Measurements from ENCODE around the gene MAGEF1. TPM values are rescaled to one million over a fixed set of nuclear protein-coding genes. Genes with fewer than 3 reads are reported as not detected.

Gene MAGEF1
- total RNA-seq, 1 donor from 2014 or later, result 30.4 TPM

DNA sequence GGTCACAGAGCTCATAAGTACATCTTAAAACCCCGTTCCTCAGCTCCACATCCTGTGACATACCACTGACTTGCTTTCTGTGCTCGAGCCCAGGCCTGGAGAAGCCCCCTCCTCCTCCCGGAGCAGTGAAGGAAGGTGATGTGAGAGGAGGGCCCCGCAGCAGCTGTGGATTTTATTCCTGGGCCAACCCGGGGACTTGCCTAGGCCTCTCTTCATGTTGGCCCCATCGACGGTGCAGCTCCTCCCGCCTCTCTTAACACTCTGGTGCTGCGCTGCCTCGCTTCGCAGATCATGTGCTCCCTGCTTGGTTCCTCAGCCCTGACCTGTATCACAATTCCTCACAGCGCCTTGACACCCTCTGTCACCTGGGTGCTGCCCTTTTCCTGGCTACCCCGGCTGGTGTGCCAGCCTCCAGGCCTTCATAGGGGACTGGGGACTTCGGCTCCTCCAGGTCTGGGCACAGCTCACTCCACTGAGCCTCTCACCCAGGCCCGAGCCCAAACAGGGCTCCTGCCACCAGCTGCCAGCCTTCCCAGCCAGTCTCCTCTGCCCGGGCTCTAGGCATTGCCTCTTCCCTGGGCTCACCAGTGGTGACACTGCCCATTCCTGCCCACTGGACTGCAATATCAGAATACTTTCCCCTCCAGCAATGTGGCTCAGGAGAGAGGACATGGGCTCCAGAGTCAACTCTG is 21.5 kb downstream of the MAGEF1 start:
- DNase-seq (ENCODE audit: low spot score), result no peak

DNA sequence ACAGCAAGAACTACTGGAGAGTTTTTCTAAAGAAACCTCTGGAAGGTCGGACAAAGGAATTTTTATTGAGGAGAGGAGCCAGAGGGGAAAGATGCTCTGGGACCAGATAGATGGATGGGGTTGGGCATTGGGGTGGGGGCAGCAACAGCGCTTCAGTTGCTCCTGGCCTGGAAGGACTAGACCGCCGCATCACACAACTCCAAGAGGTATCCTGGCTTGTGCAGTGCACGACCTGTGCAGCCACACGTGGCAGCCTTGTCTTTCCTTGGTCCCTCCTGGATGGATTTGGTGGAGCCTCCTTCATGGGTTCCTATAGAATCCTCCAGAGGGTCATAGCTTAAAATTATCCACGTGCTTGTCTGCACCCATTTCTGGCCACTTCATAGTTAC is 23.0 kb downstream of the MAGEF1 start:
- DNase-seq (ENCODE audit: low spot score), result no peak

DNA sequence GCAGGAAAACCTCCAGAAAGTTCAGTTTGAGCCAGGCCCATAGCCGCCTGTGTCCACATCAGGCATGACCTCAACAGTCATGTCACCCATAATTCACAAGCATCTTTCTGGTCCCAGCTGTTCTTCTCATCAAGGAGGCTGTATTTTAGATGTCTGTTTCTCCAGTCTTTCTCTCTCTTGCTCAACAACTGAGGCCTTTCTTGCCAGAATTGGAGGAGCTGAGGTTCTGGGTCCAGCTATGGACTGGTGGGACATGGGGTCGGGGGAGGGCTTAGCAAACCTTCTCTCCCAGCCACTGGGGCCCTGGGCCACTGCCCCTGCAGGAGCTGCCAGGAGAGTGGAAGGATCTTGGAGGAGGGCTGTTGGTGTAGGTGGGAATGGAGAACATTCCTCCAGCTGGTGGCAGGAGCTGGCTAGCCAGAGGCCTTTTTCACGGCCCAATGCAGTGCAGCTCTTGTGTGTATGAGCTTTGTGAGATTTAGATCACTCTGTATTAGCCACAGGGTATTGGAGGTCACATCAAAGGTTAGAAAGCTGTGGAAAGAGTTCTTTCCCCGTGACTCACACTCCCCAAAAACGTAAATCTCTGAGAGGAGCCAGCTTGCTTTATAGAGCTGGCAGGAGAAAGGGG is 23.5 kb downstream of the MAGEF1 start:
- no peak for DNase-seq (ENCODE audit: low spot score)

DNA sequence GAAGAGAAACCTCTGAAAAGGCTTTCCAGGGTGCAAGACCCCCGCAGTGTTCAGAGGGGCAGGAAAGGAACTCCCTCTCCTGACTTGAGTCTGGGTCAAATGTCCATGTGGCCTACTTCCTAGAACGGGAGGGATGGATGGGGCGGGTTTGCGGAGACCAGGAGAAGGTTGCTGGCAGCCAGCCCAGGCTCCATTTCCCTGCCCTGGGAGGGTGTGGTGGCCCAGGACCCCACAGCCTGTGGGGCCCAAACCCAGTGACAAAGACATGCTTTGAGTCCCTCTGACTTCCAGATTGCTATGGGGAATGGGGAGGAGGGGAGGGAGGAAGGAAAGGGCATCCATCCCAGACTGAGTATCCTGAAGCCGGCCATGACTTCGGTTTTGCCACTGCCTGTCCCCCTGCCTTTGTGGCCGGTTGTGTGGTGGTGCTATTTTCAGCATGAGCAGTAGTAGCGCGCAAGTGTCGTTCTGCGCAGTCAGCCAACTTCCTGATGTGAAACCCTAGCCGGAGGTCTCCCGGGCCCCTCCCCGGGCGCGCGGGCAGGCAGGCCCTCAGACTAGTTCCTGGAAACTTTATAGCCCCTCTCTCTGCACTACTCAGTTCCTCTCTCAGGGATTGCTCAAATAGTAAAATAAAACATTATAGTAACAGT is 24.4 kb downstream of the MAGEF1 start:
- peak; percentile 56 for DNase-seq (ENCODE audit: low spot score)

DNA sequence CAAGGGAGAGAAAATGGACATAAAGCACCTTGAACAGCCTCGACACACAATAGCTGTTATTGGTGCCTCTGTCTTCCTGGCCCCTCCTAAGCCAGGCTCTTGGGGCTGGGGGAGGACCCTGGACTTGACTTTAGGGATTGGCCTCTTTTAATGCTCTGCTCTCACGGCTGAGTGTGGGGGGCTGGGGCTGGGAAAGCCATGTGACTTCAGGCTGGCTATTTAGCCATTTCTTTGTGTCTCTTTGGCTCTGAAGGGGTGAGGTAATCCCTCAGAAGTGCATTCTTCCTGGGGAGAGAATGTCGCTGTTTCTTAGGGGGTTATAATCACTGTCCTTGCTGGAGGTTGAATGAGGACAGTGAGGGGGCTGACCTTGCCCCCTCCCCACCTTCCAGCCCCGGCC is 26.2 kb downstream of the MAGEF1 start:
- no peak for DNase-seq (ENCODE audit: low spot score)

DNA sequence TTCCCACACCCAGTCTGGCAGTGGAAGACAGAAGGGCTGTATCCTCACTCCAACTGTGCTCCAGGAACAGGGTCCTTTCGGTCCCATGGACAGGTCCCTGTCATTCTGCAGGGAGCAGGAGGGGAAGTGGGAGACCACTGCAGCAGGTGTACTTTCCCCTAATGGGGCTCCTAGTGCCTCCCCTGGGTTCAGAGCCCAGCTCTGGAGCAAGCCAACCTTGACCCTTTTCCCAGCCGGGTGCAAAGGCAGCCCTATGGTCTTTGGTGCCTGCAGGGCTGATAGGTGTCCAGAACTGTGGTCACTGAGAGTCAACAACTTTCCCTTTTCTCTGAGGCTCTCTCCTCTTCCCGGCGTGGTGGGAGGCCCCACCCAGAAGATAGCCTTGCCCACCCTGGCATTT is 26.8 kb downstream of the MAGEF1 start:
- no peak for DNase-seq (ENCODE audit: low spot score)

DNA sequence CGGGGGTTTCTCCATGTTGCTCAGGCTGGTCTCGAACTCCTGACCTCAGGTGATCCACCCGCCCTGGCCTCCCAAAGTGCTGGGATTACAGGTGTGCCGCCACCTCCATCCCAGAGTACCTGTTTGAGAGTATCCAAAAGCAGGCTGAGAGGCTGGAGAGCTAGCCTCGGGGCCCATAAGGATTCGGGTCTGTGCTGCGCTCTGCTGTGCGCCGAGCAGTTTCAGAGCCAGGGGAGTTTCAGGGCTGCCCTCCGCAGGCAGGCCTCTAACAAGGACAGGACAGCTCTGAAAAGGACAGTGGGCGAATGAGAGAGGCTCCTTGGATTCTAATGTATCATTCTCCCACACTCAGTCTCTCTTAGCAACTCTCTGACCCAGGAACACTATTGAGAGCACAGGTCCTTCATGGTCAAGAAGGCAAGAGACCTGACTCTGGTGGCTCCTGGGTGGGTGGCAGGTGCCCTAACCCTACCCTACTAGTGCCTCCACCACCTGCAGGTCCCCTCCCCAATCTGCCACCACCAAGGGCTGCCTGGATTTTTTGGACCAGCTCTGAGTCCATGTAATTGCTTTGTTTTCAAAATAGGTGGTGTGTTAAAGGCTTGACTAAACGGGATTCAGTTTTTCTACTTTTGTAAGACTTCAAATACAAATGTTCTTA is 27.8 kb downstream of the MAGEF1 start:
- DNase-seq (ENCODE audit: low spot score), result no peak

DNA sequence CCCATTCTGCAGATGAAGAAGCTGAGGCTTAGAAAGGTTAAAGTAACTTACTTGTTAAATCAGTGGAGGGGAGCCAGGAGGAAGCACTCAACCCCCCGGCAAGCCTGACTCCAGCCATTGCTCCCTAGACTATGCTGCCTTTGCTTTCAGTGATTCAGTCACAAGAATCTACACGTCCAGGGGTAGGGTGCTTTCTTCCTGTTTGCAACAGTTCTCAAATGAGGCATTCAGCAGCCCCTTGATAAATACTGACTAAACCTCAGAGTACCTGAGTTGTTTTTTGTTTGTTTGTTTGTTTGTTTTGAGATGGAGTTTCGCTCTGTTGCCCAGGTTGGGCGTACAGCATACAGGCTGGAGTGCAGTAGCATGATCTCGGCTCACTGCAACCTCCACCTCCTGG is 28.6 kb downstream of the MAGEF1 start:
- no peak for DNase-seq (ENCODE audit: low spot score)

DNA sequence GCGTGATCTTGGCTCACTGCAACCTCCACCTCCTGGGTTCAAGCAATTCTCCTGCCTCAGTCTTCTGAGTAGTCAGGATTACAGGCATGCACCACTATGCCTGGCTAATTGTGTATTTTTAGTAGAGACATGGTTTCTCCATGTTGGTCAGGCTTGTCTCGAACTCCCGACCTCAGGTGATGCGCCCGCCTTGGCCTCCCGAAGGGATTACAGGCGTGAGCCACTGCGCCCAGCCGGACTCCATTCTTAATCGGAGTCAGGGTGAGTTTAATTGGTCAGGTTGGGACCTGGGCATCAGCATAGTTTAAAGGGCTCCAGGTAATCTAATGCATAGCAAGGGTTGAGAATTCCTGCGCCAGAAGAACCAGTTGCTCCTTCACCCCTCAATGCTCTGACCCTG is 29.2 kb downstream of the MAGEF1 start:
- DNase-seq (ENCODE audit: low spot score), result no peak

DNA sequence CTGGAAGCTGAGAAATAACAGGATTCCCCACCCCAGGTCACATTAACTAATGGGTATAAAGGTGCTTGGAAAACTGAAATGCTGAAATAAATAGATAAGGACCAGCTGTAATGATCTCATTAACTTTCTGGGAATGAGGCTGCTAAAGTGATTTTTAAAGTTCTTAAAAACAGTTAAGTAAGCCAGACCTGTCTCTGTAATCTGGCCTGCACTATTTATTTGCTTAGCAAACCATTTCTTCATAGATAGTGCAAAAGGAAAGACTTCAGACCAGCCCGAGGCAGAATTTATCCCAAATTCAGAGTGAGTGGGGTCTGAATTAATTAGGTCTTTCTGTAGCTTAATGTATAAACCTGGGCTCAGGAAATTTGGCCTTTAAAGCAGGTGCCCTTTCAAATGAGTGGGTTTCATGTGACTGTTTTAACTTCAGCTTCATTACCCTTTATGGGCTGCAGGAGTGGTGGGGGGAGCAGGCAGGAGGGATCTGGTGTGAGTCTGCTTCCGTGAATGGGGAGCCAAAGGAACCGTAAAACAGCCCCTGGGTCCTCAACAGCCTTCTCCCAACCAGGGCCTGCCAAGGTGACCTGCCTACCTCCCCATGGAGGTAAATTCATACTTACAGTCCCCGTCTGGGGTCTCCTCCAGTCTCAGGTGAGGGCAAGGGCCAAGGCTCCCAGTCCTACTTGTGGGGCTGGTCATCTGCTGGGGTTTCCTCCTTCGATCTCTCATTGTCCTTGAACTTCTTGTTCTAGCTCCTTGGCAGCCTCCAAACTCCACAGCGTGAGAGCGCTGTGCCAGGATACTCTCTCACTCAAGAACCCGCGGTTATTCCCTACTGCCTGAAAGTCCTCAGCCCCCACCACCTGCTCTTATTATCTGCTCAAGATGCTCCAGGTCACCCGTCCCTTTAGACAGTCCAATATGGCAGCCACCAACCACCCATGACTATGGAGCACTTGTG is 31.2 kb downstream of the MAGEF1 start:
- DNase-seq (ENCODE audit: low spot score), result no peak

DNA sequence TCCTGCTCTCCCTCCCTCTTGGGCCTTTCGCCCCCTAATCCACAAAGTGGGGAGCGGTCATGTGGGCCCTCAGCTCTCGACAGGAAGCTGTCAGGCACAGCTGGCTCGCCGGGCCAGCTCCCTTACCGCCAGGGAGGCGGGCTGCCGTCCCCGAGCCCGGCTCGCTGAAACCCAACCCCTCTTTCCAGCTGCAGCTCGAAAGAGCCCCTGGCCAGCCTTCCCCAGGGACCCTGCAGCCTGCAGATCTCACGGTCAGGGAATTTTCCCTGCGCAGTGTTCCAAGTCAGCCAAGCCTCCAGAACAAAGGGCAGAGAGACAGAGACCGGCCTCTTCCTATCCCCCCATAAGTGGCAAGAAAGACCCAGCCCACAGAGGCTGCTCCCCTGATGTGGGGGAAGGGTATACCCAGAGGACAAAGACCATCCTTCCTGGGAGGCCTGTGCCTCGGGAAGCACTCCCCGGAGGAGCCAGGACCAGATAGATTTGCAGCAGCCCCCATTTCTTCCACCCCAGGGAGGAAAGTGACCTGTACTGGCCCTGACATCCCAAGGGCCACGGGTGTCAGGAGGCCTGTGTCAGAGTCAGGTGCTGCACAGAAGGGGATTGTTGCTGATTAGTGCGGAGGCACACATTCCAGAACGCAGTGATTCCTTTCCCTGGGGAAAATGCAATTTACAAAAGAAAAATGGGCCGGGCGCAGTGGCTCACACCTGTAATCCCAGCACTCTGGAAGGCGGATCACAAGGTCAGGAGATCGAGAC is 32.6 kb downstream of the MAGEF1 start:
- no peak for DNase-seq (ENCODE audit: low spot score)

DNA sequence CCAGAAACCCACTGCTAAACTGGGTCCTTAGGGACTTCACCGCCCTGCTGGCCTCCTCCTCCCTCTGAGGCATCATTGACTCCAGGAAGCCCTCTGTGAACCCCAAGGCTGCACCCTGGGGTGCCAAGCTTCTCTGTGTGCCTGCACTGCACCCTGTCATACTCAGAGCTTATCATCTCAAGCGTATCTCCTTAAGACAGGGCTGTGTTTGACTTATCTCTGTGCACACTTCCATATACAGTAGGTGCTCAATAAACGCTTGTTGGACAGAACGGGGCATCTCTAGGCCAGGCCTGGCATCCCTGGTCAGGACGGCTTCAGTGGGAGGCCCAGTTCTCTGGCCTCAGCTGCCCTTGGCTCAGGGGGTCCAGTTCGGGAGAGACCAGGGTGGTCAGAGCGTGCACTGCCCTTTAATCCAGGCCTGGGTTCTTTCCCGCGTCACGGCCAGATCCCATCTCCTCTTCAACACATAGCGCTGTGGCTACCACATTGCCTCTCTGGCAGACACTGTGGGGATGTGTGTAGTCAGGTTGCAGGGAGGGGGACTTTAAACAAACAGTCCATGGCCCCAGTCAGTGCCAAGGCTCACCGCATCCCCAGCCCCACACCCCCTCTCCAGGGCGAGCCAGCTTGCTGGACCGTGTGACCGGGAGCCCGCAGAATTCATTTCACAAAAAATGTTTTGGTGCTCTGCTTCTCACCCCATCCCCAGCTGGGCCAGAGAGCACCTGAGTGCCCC is 33.4 kb downstream of the MAGEF1 start:
- DNase-seq (ENCODE audit: low spot score), result no peak

DNA sequence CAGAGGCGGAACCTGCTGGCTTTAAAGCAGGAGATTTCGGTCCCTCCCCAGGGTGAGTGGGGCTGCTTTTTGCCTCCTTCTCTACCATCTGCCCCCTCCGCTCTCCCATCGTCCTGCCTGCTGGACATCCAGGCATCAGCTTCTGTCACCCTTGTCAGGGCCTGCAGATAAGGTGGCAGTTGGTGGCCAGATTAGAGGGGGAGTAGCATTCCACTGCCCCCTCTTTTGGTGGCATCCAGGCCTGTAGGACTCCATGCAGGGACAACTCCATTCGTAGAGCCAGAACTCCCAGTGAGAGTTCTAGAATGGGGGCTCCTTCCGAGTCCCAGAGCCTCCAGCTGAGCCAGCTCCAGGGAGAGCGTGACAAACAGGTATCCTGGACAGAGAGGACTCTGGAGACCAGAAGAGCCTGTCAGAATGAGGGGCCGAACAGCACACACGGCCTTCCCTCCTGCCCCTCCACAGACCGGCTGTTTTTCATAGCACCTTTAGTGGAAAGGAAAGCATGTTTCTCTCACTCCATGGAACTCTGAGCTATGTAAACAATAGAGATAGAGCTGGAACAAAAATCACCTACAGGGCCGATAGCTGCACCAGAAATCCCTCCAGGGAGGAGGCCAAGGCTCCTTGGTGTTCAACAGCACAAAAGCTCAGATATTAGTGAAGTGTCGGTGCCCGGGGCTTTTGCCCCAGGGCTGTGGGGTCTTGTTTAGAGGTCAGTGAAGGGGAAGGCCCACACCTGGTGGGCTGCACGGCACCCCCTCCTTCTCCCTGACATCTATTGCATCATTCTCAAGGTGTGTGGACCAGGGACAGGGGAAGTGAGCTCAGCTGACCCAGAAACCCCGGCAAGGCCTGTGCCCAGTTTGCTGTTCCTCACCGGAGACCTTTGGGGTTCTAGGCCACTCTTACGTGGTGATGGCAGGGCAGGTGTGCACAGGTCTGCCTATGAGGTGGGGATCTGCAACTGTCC is 34.2 kb downstream of the MAGEF1 start:
- DNase-seq (ENCODE audit: low spot score), result no peak

DNA sequence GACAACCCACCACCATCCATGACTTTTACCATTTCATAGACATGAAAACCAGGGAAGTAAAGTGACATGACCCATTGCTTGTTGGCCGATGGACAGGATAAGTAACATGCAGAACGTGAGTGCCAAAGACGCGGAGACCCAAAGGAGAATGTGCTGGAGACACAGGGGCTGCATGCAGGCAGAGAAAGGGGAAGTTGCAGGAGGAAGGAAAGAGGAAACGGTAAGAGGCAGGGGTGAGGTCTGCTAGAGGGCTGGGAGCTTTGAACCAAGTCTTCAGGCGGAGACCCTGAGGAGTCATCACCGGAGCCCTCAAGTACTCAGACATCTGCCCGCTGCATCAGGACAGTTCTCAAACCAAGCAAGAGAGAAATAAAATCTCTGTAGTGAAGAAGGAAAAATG is 34.9 kb downstream of the MAGEF1 start:
- DNase-seq (ENCODE audit: low spot score), result no peak

DNA sequence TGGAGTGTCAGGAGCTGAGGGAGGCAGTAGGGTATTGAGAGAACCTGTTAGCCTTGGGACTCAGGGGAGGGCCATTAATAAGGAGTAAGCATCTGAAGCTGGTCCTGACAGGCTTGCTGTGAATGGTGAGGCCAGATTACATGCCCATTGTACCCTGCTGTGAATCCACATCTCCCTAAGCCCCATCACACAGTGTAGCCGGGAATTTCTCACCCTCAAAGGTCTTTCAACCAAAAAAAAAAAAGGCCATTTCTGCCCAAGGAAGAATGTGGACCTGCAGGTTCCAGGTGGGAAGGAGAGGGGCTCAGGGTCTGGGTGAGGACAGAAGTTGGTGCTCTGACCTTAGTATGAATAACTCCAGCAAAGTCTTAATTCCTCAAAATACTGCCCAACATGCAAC is 37.2 kb downstream of the MAGEF1 start:
- no peak for DNase-seq (ENCODE audit: low spot score)

DNA sequence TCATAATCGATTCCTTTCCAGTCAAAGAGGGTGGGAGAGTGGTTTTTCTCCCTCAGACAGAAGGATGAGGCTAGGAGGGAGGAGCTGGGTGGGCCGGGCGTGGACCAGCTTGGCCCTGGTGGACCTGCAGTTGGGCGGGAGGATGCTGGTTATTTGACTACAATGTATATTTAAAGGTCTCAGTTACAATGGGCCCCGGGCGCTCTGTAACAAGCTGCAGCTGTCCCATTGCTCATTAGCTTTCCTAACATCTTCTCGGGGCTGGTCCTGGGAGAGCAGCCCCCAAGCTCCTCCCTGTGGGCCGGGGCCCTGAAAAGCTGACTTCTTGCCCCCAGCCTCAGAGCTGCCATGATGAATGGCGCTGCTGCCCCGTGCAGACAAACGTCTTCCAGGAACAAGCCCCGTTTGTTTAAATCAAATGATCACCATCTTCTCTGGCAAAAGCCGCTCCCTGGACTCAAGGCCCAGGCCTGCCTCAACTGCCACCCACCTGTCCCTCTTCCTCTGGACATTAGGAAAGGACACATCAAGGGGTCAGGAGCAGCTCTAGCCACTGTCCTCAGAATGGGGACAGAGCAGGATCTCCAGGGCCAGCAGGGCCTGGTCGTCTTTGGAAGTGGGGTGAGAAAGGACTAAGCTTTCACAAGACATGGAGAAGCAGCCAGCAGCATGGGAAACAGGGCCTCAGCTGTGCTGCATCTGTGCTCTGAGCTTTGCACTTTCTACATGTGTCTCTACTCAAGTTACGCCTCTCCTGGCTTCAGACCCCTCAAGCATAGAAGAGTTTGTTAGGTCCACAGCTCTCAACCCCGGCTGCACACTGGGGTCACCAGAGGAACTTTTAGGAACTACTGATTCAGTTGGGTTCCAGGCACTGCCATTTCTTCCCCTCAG is 38.6 kb downstream of the MAGEF1 start:
- DNase-seq (ENCODE audit: low spot score), result no peak

DNA sequence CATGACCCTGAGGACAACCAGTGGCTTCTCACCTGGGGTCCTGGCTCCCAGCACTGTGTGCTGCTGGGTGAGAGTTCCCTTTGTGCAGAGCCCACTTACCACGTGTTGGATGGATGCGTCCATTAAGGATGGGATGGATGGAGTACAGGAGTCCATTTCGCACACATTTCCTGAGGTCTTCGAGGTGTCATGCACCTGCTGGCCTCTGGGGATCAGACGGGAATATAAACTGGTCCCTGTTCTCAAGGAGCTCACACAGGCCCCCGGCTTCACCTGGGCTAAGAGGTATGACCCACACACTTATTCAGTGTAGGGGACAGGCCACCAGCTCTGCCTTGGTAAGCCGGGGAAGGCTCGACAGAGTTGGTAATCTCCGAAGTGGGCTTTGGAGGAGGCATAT is 39.5 kb downstream of the MAGEF1 start:
- DNase-seq (ENCODE audit: low spot score), result no peak

DNA sequence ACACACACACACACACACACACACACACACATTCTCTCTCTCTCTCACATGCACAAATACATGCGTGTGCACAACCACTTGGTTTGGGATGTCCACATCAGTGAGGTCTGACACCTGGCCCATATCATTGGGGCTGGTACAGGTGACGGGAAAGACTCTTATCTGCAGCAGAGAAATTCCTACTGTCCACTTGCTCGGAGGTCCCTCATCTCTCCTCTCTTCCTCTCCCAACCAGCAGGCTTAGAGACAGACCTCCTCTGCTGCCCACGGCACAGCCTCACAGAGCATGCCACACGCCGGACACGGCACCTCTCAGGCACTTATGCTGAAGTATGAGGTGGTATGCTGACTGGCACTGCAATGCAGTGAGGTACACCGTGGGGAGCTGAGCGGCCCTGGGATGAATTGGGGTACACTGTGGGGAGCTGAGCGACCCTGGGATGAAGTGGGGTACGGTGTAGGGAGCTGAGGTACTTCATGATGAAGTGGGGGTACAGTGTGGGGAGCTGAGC is 41.7 kb downstream of the MAGEF1 start:
- no peak for DNase-seq (ENCODE audit: low spot score)
